PC-3 (cell line): ENCODE results near the gene HTR1E.
A peak's percentile ranks its signal among the peaks of the same experiment; 100 is the strongest.

Experiments used
- EZH2phosphoT487 ChIP-seq: fragments of 300-600 bp; sonication (generic); IDR thresholded peaks from 2 replicates; pipeline ENCODE4 v1.6.1; 2018; ENCODE audit warnings: mild to moderate bottlenecking, antibody characterized with exemption, low read length, borderline replicate concordance
- TF ChIP-seq, protein P1 (sequence below): fragments of 300-600 bp; sonication (generic); conservative IDR thresholded peaks from 2 replicates; pipeline ENCODE4 v1.5.1; 2017; ENCODE audit warnings: antibody characterized with exemption, low read depth, mild to moderate bottlenecking, low read length

DNA sequence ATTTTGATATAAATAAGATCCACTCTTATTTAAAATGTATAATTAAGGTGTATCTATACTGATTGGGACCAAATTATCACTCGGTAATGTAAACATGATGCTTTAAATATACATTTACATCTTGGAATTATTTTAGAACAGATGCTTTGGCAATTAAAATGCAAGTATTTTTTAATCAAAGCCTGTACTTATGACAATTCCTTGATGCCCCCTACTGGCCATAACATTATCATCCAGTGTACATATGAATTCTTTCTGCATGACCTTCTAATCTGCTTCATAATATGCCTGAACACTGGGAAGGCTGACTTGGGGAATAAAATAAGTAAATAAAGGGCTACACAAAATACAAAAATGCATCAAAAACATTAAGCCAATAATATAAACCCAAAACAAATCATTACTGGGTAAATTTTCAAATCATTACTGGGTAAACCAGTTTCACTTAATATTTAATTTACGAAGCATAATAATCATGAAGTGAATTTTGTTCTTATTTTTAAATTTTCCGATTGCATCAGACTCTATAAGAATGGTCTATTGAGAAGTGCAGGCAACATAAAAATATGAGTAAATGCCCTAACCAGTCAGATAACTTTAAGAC lies 92.5 kb downstream of the HTR1E start:
- no peak for TF ChIP-seq EZH2phosphoT487
- TF ChIP-seq, protein P1, sequence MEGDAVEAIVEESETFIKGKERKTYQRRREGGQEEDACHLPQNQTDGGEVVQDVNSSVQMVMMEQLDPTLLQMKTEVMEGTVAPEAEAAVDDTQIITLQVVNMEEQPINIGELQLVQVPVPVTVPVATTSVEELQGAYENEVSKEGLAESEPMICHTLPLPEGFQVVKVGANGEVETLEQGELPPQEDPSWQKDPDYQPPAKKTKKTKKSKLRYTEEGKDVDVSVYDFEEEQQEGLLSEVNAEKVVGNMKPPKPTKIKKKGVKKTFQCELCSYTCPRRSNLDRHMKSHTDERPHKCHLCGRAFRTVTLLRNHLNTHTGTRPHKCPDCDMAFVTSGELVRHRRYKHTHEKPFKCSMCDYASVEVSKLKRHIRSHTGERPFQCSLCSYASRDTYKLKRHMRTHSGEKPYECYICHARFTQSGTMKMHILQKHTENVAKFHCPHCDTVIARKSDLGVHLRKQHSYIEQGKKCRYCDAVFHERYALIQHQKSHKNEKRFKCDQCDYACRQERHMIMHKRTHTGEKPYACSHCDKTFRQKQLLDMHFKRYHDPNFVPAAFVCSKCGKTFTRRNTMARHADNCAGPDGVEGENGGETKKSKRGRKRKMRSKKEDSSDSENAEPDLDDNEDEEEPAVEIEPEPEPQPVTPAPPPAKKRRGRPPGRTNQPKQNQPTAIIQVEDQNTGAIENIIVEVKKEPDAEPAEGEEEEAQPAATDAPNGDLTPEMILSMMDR = peak; percentile 71
